Kidney (tissue), 14 donors: Measurements from ENCODE around the gene ST6GAL2. TPM values are rescaled to one million over a fixed set of nuclear protein-coding genes. Genes with fewer than 3 reads are reported as not detected.
A peak's percentile ranks its signal among the peaks of the same experiment; 100 is the strongest.

ENCODE experiments used
- DNase-seq, 5 donors: peaks; one replicate each; pipeline ENCODE4 v3.0.0-alpha.2; 2013 to 2020
- FAIRE-seq: peaks from 2 replicates; lab custom pipeline; 2012; peaks lifted over from hg19 to GRCh38; lab: Jason Lieb, UNC
- H3K27ac ChIP-seq, 2 donors: one replicate each; pipeline ENCODE4 v1.7.0; 2013; ENCODE audit warnings: low read depth in 2 of 2, low read length in 2 of 2, inconsistent platforms in 1 of 2
- H3K27me3 ChIP-seq: one replicate; pipeline ENCODE4 v1.7.1; 2013; ENCODE audit warnings: low read length, inconsistent platforms; ENCODE audit not compliant: control insufficient read depth, insufficient read depth
- H3K36me3 ChIP-seq, 3 donors: one replicate each; pipeline versions ENCODE4 v1.7.0 to v1.7.1; 2013; ENCODE audit warnings: low read length in 3 of 3, control low read depth in 1 of 3, inconsistent platforms in 1 of 3; ENCODE audit not compliant: insufficient read depth in 3 of 3, control insufficient read depth in 2 of 3
- H3K4me1 ChIP-seq, 3 donors: one replicate each; pipeline versions ENCODE4 v1.7.0 to v1.7.1; 2013; ENCODE audit warnings: low read length in 3 of 3, inconsistent platforms in 1 of 3, low read depth in 1 of 3; ENCODE audit not compliant: control insufficient read depth in 2 of 3, insufficient read depth in 2 of 3
- H3K4me3 ChIP-seq, 3 donors: one replicate each; pipeline versions ENCODE4 v1.7.0 to v1.8.1; 2013; ENCODE audit warnings: low read length in 3 of 3, control low read depth in 1 of 3, inconsistent platforms in 1 of 3
- H3K9ac ChIP-seq, 3 donors: one replicate each; pipeline versions ENCODE4 v1.7.0 to v1.7.1; 2013; ENCODE audit warnings: low read length in 3 of 3, control low read depth in 1 of 3, inconsistent platforms in 1 of 3
- H3K9me3 ChIP-seq, 3 donors: one replicate each; pipeline versions ENCODE4 v1.7.0 to v1.7.1; 2013; ENCODE audit warnings: low read length in 3 of 3, control low read depth in 1 of 3, inconsistent platforms in 1 of 3; ENCODE audit not compliant: control insufficient read depth in 2 of 3, insufficient read depth in 1 of 3
- CTCF ChIP-seq: IDR thresholded peaks from 3 replicates; pipeline ENCODE4 v1.5.1; 2012; ENCODE audit warnings: mild to moderate bottlenecking, moderate library complexity, borderline replicate concordance; ENCODE audit not compliant: insufficient read depth; ENCODE audit errors: extremely low read depth
- intact Hi-C: fragments of 100-400 bp; cut with DNase I; formaldehyde crosslinking; loops from one replicate; pipeline ENCODE4 v1.11.1; 2022
- polyA plus RNA-seq: library from polyadenylated mRNA; stranded (reverse); fragments of 350-450 nt; fragmentation: Illumina TruSeq; extraction: RNeasy Lipid Tissue Mini Kit (QIAGEN cat#74804); gene quantifications from one replicate; pipeline ENCODE4 v1.2.3, GENCODE V29; 2014; ENCODE audit warnings: low read depth, low replicate concordance; ENCODE audit not compliant: insufficient read depth
- total RNA-seq: library from RNA; stranded (reverse); fragmentation: NEBNext Ultra II Directional; extraction: Animal tissue kit (Norgen Biotek cat#: 25700); gene quantifications from one replicate; pipeline ENCODE4 v1.2.1, GENCODE V29; 2021
- donor health status: control.
- donor health status: control.
- donor health status: control.
- donor health status: control.
- donor health status: control.
- donor health status: DM: yes; HTN: yes; CAD: no.
- donor health status: Normal renal cell carcinoma (clear cell type).

ST6GAL2 gene
- total and polyA plus RNA-seq, 2 donors from 2014 or later, result 0.22 to 1.2 TPM

GRCh38 chr2:106851881-106852501 is 34.0 kb downstream of the ST6GAL2 start:
- Histone ChIP-seq H3K4me3 (no peak overlapping the region), H3K9me3 (no peaks in the 10 kb centered on the region), H3K36me3 (no peaks in the 10 kb centered on the region), H3K4me1 (no peaks in the 10 kb centered on the region), H3K9ac (no peak overlapping the region), H3K27ac (no peak overlapping the region), H3K27me3 (no peaks in the 10 kb centered on the region)
- peak in 1 of 5 donors; percentile 54 for DNase-seq
- no peak for FAIRE-seq
- TF ChIP-seq CTCF, result no peak
- intact Hi-C loops, result no loop called here

- DNase-seq, result peak in 2 of 5 donors; percentile 26 to 37
- H3K4me1 ChIP-seq, result no peaks in the 10 kb centered on the region
- H3K9me3 ChIP-seq, result no peaks in the 10 kb centered on the region
- intact Hi-C loops, result no loop called here
- no peak for TF ChIP-seq CTCF
- no peaks in the 10 kb centered on the region for H3K36me3 ChIP-seq
- FAIRE-seq, result no peak
- peak overlapping the region in 1 of 2 donors; percentile 23 for H3K27ac ChIP-seq
- no peaks in the 10 kb centered on the region for H3K27me3 ChIP-seq
- no peak overlapping the region for H3K9ac ChIP-seq
- H3K4me3 ChIP-seq, result no peak overlapping the region
Observed at GRCh38 chr2:106851087-106851874, 34.7 kb downstream of the ST6GAL2 start.

- intact Hi-C loops, result no loop called here
- TF ChIP-seq CTCF, result no peak
Observed at GRCh38 chr2:106849253-106849652, 36.7 kb downstream of the ST6GAL2 start.

More at GRCh38 chr2:106849253-106849652, 36.7 kb downstream of the ST6GAL2 start:
- Histone ChIP-seq H3K4me1 (no peaks in the 10 kb centered on the region), H3K27me3 (no peaks in the 10 kb centered on the region), H3K27ac (no peak overlapping the region), H3K9me3 (no peaks in the 10 kb centered on the region), H3K9ac (no peak overlapping the region), H3K36me3 (no peaks in the 10 kb centered on the region), H3K4me3 (no peak overlapping the region)
- DNase-seq (no peak), FAIRE-seq (no peak)
